Esophagus (tissue), 2 donors: ENCODE measurements around the gene GAA. TPM values are rescaled to one million over a fixed set of nuclear protein-coding genes. Genes with fewer than 3 reads are reported as not detected.

ENCODE experiments used
- H3K27ac ChIP-seq, 2 donors: one replicate each; pipeline ENCODE4 v1.5.1; 2013; ENCODE audit warnings: low read depth in 2 of 2, mild to moderate bottlenecking in 2 of 2, inconsistent platforms in 1 of 2, low read length in 1 of 2, moderate library complexity in 1 of 2
- H3K27me3 ChIP-seq, 2 donors: one replicate each; pipeline ENCODE4 v1.6.1; 2013; ENCODE audit warnings: low read length in 2 of 2, control low read depth in 1 of 2, mild to moderate bottlenecking in 1 of 2; ENCODE audit not compliant: insufficient read depth in 2 of 2, control insufficient read depth in 1 of 2
- H3K36me3 ChIP-seq, 2 donors: one replicate each; pipeline ENCODE4 v1.6.1; 2013; ENCODE audit warnings: low read length in 1 of 2; ENCODE audit not compliant: control insufficient read depth in 2 of 2, insufficient read depth in 2 of 2
- H3K4me1 ChIP-seq, 2 donors: one replicate each; pipeline ENCODE4 v1.6.1; 2013; ENCODE audit warnings: low read length in 1 of 2; ENCODE audit not compliant: control insufficient read depth in 2 of 2, insufficient read depth in 2 of 2
- H3K4me3 ChIP-seq, 2 donors: one replicate each; pipeline ENCODE4 v1.5.1; 2013; ENCODE audit warnings: low read length in 2 of 2, mild to moderate bottlenecking in 2 of 2, low read depth in 1 of 2, moderate library complexity in 1 of 2
- H3K9me3 ChIP-seq, 2 donors: one replicate each; pipeline ENCODE4 v1.6.1; 2013; ENCODE audit warnings: mild to moderate bottlenecking in 2 of 2, low read depth in 1 of 2, low read length in 1 of 2, moderate library complexity in 1 of 2; ENCODE audit not compliant: control insufficient read depth in 2 of 2, insufficient read depth in 1 of 2
- whole genome bisulfite sequencing, 2 donors: extraction: QIAGEN DNeasy Blood & Tissue Kit; methylation state at CpG; one replicate each; pipeline ENCODE4 v1.1.7; 2013; 5-methylcytosine and 5-hydroxymethylcytosine counted together
- polyA plus RNA-seq, 2 donors: library from polyadenylated mRNA; stranded (reverse); fragments of 200-250 nt; gene quantifications; one replicate each; pipeline ENCODE4 v1.2.3, GENCODE V29; 2013
- donor health status: healthy with polysubstance abuse.
- donor health status: Bipolar disorder and iron deficiency.

GAA gene
- polyA plus RNA-seq, 2 donors, result 10.1 to 14.3 TPM

- Histone ChIP-seq H3K27me3 (no peaks in the 10 kb centered on the region), H3K36me3 (peaks cover 16 to 27% of the 10 kb centered on the region in 2 donors), H3K4me3 (no peak overlapping the region), H3K27ac (no peak overlapping the region), H3K9me3 (no peaks in the 10 kb centered on the region), H3K4me1 (peaks cover 0 to 1% of the 10 kb centered on the region in 2 donors)
- 78 to 83% methylated on average over 6 of the region's 6 CpGs for WGBS, 2 donors
Observed at GRCh38 chr17:80133626-80133970, 32.2 kb downstream of the GAA start.

DNA sequence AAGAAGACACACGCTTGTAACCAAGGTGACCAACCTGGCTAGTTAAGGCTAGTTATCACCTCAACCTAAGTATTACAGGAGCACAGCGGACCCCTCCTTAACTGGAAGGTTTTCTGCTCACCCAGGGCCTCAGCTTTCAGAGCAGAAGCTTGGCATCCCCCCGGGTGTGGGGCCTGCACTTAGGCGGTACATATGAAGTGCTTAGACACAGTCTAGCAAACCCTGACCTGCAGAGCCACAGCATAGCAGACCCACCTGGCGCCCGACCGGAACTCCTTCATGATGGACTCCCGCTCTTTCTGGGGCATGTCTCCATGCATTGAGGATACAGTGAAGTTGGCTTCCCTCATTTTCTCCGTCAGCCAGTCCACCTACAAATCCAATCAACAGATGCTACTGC lies 35.8 kb downstream of the GAA start:
- Histone ChIP-seq H3K9me3 (no peaks in the 10 kb centered on the region), H3K4me3 (no peak overlapping the region), H3K27ac (no peak overlapping the region), H3K27me3 (no peaks in the 10 kb centered on the region), H3K36me3 (peaks cover 28 to 39% of the 10 kb centered on the region in 2 donors), H3K4me1 (no peaks in the 10 kb centered on the region)
- WGBS, 2 donors, result 95% methylated on average over 9 of the region's 9 CpGs

DNA sequence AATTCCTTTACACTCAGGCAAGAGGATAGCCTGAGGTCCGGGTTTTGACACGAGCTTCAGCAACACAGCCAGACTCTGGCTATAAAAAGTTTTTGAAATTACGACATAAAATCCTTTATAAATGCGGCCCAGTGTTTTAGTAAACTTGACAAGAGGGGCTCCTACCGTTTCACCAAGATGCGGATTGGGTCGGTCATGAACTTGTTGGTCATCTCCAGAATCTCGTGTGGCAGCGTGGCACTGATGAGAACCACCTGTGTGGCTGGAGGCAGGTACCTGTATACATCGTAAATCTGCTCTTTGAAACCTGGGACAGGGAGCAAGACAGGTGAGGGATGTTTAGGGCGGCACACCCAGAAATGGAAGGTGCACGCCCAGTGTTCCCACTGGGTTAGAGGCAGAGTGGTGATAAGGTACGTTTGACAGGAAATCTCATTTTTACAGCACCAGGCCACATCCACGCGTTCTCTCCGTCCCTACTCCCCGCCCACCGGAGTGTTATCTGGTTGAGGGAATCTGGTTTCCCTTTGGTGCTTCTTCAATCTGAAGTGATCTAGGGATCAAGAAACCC lies 37.6 kb downstream of the GAA start:
- H3K36me3 ChIP-seq, result peaks cover 33 to 35% of the 10 kb centered on the region in 2 donors
- no peaks in the 10 kb centered on the region for H3K9me3 ChIP-seq
- no peak overlapping the region for H3K27ac ChIP-seq
- H3K4me1 ChIP-seq, result no peaks in the 10 kb centered on the region
- H3K4me3 ChIP-seq, result no peak overlapping the region
- no peaks in the 10 kb centered on the region for H3K27me3 ChIP-seq
- WGBS, 2 donors, result 85 to 91% methylated on average over 18 of the region's 18 CpGs

DNA sequence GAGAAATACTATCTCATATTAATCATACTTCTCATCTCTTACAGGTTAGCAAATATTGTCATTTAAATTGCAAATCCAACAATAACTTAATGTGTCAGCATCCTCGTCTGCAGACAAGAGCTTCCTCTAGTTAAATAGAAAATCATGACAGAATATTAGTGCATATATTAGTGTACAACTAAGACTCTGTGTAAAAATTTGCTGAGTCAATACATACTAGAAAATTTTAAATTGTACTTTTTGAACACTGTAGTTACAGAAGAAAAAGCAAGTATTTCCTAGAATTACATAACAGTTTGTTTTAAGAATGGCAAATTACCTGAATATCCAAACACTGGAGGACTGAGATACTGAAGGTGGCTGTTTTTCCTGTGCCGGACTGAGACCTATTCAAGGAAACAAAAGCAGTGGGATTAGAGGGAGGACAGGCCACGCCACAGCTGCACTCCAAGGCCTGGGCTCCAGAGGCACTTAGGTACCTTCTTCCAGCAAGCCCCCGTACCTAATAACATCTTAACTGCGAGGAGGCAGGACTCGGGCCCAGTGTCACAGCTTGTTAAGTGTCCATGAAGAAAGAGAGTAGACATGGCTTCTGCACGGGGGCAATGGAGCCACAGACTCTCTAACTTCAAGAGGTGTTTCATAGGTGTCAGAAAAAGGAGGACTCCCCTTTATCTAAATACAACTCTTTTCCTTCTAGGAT lies 40.2 kb downstream of the GAA start:
- H3K36me3 ChIP-seq, result peaks cover 30 to 32% of the 10 kb centered on the region in 2 donors

GRCh38 chr17:80142929-80143328 lies 41.5 kb downstream of the GAA start:
- WGBS, 2 donors, result 93 to 94% methylated on average over 6 of the region's 6 CpGs
- Histone ChIP-seq H3K4me1 (peaks cover 0 to 2% of the 10 kb centered on the region in 2 donors), H3K27me3 (no peaks in the 10 kb centered on the region), H3K4me3 (no peak overlapping the region), H3K27ac (no peak overlapping the region), H3K9me3 (no peaks in the 10 kb centered on the region), H3K36me3 (peaks cover 21% of the 10 kb centered on the region in 2 donors)

More for the DNA sequence above, 40.2 kb downstream of the GAA start:
- no peaks in the 10 kb centered on the region for H3K9me3 ChIP-seq
- 93% methylated on average over 7 of the region's 7 CpGs for WGBS, 2 donors
- H3K4me1 ChIP-seq, result peaks cover 0 to 2% of the 10 kb centered on the region in 2 donors
- H3K27ac ChIP-seq, result no peak overlapping the region
- H3K27me3 ChIP-seq, result no peaks in the 10 kb centered on the region
- H3K4me3 ChIP-seq, result no peak overlapping the region

GRCh38 chr17:80145076-80146075 lies 44.0 kb downstream of the GAA start:
- Histone ChIP-seq H3K27me3 (no peaks in the 10 kb centered on the region), H3K4me3 (peak overlapping the region; percentile 86 to 99), H3K36me3 (peaks cover 9 to 11% of the 10 kb centered on the region in 2 donors), H3K27ac (no peak overlapping the region), H3K9me3 (no peaks in the 10 kb centered on the region), H3K4me1 (peaks cover 0 to 6% of the 10 kb centered on the region in 2 donors)
- 43 to 46% methylated on average over 10 of the region's 10 CpGs for WGBS, 2 donors

- no peaks in the 10 kb centered on the region for H3K9me3 ChIP-seq
- H3K4me3 ChIP-seq, result peak overlapping the region; percentile 86 to 99
- peaks cover 9 to 11% of the 10 kb centered on the region in 2 donors for H3K36me3 ChIP-seq
- H3K4me1 ChIP-seq, result peaks cover 0 to 6% of the 10 kb centered on the region in 2 donors
- H3K27me3 ChIP-seq, result no peaks in the 10 kb centered on the region
- 0% methylated on average over 55 to 69 of the region's 69 CpGs for whole genome bisulfite sequencing, 2 donors
- H3K27ac ChIP-seq, result peak overlapping the region; percentile 72 to 92
Observed at GRCh38 chr17:80146121-80147034, 45.0 kb downstream of the GAA start.

- 0% methylated on average over 89 to 90 of the region's 90 CpGs for WGBS, 2 donors
- Histone ChIP-seq H3K27ac (peak within 1 kb of the TSS; percentile 92 to 95), H3K4me3 (peak within 1 kb of the TSS; percentile 86 to 99), H3K36me3 (peaks cover 5 to 7% of the 10 kb centered on the region in 2 donors), H3K27me3 (no peaks in the 10 kb centered on the region), H3K4me1 (peaks cover 2 to 6% of the 10 kb centered on the region in 2 donors), H3K9me3 (no peaks in the 10 kb centered on the region)
Observed at GRCh38 chr17:80147035-80147822, 45.8 kb downstream of the GAA start, which contains the start of gene EIF4A3. EIF4A3 (minus strand) TSS chr17:80147128; CDS start chr17:80146961, 167 bp downstream.
